ENCODE results near the gene SSBP2.

Gene SSBP2

GRCh38 chr5:81590498-81591384 is 160.2 kb downstream of the SSBP2 start:
- no peak for DNase-seq (ENCODE audit: low spot score)

DNA sequence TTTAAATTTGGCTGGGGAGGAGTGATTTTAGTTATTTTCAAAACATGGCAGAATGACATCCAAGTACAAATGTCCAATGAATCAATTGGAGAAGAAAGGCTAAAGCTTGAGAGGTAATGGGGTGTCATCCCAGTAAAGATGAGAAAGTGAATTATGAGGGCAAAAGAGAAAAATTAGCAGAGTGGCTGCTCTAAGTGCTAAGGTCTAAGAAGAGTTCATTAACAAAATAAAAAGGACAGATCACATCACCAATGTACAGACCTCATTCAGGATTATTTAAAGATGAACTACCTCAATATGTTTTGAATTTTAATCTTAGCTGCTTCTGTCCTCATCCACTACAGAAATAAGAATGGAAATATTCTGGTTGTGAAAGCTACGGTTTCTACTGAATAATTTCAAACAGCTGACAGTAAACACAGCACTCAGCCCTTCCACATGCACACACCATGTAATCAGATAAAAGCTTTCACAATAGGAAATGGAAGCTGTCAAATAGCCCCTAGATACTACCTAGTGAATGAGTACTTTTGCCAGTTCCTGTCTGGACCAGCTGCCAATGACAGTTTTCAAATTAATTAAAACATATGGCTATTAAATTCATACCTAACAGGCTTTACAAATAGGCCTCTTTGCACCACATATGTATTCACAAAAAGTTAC is 171.5 kb downstream of the SSBP2 start:
- DNase-seq (ENCODE audit: low spot score): peak; percentile 25

- no peak for DNase-seq (ENCODE audit: low spot score)
Measured at GRCh38 chr5:81577091-81577490, 173.8 kb downstream of the SSBP2 start.

- no peak for DNase-seq (ENCODE audit: low spot score)
Measured at GRCh38 chr5:81575924-81576323, 175.0 kb downstream of the SSBP2 start.

GRCh38 chr5:81572201-81572600 is 178.7 kb downstream of the SSBP2 start:
- peak; percentile 11 for DNase-seq (ENCODE audit: low spot score)

DNA sequence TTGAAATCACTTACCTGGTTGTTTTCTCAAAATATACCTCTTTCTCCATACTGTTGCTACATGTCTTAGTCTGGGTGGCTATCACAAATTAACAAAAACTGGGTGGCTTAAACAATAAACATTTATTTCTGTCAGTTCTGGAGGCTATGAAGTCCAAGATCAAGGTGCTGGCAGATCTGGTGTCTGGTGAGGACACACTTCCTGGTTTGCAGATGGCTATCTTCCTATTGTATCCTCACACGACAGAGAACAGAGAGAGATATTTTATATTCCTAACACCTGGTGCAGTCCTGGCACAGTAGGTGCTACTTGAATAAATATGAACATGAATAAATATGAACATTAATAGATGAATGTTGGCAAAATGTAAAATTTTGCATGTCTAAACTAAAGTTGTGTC is 192.7 kb downstream of the SSBP2 start:
- DNase-seq (ENCODE audit: low spot score): no peak

GRCh38 chr5:81556809-81557208 is 194.1 kb downstream of the SSBP2 start:
- DNase-seq (ENCODE audit: low spot score): no peak

DNA sequence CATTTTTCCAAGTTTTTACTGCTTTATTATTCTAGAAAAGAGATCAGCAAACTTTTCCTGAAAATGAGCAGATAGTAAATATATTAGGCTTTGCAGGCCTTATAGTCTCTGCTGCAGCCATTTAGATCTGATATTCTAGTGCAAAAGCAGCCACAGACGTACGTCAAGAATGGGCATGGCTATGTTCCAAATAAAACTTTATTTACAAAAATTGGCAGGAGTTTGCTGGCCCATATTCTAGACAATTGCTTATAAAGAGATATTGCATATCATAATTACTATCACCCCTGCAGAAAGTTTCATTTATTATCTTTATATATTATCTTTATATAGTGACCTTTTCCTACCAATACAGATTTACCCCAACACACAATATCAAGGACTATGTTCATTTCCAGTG is 195.0 kb downstream of the SSBP2 start:
- no peak for DNase-seq (ENCODE audit: low spot score)

- no peak for DNase-seq (ENCODE audit: low spot score)
Measured at GRCh38 chr5:81554647-81555046, 196.2 kb downstream of the SSBP2 start.

- DNase-seq (ENCODE audit: low spot score): no peak
Measured at GRCh38 chr5:81553567-81554212, 197.2 kb downstream of the SSBP2 start.

GRCh38 chr5:81552852-81553566 is 197.9 kb downstream of the SSBP2 start:
- DNase-seq (ENCODE audit: low spot score): no peak

GRCh38 chr5:81549123-81549522 is 201.8 kb downstream of the SSBP2 start:
- no peak for DNase-seq (ENCODE audit: low spot score)

- DNase-seq (ENCODE audit: low spot score): no peak
Measured at GRCh38 chr5:81547001-81547400, 203.9 kb downstream of the SSBP2 start.

DNA sequence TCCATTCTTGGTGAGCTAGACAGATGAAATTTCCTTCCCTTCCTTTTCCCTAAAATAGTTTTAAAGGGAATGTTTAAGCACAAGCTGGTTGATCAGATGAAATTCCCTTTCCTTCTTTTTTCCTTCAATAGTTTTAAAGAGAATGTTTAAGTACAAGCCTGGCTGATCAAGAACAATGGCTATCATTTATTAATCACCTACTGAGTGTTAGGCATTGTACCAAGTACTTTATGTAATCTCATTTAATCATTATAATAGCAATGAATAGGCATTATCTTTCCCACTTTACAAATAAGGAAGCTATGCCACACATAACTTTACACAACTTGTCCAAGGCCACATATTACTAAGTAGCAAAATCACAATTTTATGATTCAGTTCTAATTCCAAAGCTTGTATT is 205.0 kb downstream of the SSBP2 start:
- DNase-seq (ENCODE audit: low spot score): no peak

DNA sequence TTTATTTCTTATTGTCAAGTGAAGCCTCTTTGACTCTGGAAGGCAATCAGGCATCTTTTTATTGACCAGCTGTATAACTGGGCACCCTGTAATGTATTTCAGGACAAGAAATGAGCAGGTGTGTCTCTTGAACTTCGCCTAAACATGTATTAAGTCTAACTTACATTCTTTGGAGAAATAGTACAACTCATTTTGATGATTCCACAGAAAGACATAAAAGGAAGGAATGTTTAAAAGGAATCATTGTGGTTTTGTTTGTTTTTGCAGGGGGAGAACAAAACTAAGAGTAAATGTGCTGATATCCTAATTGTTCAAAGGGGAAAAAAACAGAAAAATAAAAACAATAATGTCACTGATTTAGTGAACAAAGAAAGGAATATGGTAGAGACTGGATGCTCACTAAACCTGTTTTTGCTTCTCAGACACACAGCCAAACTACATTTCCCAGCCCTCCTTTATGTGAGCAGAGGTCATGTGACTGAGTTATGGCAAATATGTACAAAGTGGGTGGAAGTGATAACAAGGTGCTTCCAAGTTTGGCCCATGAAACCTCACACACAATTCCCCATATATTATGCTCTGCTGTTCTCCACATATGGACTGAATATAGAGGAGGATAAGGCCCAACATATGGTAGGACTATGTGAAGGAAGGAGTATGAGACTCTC is 206.4 kb downstream of the SSBP2 start:
- peak; percentile 4 for DNase-seq (ENCODE audit: low spot score)

GRCh38 chr5:81542242-81542641 is 208.7 kb downstream of the SSBP2 start:
- no peak for DNase-seq (ENCODE audit: low spot score)

- no peak for DNase-seq (ENCODE audit: low spot score)
Measured at GRCh38 chr5:81537905-81538547, 212.9 kb downstream of the SSBP2 start.

DNA sequence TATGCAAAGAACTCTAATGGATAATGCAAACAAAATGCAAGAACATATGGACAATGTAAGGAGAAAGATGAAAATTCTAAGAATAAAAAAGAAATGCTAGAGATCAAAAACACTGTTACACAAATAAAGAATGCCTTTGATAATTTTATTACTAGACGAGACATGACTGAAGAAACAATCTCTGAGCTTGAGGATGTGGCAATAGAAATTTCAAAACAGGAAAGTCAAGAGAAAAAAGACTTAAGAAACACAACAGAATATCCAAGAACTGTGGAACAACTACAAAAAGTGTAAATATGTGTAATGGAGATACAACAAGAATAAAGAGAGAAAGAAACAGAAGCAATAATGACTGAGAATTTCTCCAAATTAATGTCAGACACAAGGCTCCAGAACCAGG is 216.5 kb downstream of the SSBP2 start:
- no peak for DNase-seq (ENCODE audit: low spot score)

DNA sequence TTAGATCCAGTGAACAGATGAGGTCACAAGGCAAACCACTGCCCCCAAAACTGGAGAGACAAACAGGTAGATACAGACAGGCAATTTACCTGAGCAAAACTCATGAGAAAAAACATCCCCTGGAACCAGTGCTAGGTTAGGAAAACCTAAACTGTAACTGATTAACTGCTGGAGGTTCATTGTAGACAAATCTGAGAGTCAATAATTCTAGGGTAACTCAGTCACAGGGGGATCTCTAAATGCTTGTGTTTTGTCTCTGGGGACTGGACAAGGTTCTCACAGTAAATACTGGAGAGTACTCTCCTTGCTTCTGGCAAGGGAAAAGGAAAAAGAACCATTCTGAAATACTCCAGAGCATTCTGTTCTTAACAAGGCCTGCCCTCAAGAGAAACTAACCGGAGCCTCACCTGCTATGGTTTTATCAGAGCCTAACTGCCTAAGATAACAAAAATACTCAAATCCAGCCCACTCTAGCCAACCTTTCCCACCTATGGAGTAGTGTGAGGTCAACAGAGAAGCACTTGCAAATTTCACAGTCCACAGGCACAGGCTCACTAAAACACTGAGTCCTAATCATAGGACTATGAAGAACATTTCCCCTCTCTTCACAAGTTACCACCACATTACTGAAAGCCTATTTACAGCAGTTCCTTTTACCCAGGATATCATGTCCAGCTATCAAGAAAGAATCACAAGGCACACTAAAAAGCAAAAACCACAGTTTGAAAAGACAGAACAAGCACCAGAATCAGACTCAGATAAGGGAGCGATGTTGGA is 217.1 kb downstream of the SSBP2 start:
- no peak for DNase-seq (ENCODE audit: low spot score)

GRCh38 chr5:81530919-81531318 is 220.0 kb downstream of the SSBP2 start:
- DNase-seq (ENCODE audit: low spot score): no peak

GRCh38 chr5:81525690-81526089 is 225.2 kb downstream of the SSBP2 start:
- DNase-seq (ENCODE audit: low spot score): no peak

All from GM03348 (cell line).